GM12892 (cell line): ENCODE measurements around the gene IL10.
"Not testable (repeated sequence)": the region's sequence is repeated elsewhere in the genome, so short reads cannot be mapped to it uniquely, and the experiment has no call there.

Source experiments
- DNase-seq: peaks from one replicate; pipeline ENCODE4 v3.0.0; 2011; ENCODE audit not compliant: insufficient read length
- FAIRE-seq: peaks from 2 replicates; lab custom pipeline; 2011; peaks lifted over from hg19 to GRCh38; lab: Jason Lieb, UNC
- POLR2A ChIP-seq: IDR thresholded peaks from 2 replicates; pipeline ENCODE4 v1.6.1; 2011; ENCODE audit warnings: low read depth, low read length, control low read depth
- POLR2AphosphoS5 ChIP-seq: IDR thresholded peaks from 2 replicates; pipeline ENCODE4 v1.6.1; 2011; ENCODE audit warnings: low read depth, low read length, control low read depth
- TAF1 ChIP-seq: IDR thresholded peaks from 2 replicates; pipeline ENCODE4 v1.6.1; 2011; ENCODE audit warnings: low read depth, mild to moderate bottlenecking, control low read depth, low read length, borderline replicate concordance

IL10 gene

DNA sequence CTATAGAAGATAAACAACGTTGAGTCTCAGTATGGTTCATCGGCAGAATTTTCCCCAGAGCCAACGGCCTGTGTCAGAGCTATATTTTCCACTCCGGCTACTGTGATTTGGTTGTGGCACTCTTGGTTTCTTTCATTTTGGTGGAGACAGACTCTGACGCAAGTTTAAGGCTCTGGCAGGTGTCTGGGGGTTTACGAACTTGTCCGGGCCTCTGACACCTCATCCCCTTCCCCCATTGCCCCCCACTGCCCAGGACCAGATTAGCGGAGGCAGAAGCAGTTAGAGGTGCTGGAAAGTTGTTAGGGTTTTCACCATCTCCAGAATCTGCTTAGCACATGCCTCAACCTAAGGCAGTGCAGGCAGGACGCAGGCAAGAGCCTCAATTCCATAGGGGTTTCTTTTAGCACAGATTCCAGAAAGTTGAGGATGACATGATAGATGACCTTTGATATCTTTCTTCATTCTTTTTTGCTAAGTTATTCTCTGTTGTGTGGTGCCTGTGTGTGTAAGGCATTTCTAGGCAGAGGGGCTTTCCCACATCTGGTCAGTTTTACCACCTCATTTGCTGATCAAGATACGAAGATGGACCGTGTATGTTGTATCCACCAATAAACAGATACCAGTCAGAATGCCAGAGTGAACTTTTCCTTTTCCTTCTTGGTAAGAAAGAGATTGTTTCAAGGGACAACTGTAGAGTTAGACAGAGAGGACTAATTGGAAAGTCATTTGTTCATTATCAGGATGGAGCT, 18.4 kb upstream of the IL10 start:
- DNase-seq (no peak), FAIRE-seq (no peak)
- TF ChIP-seq POLR2AphosphoS5 (no peak), TAF1 (no peak), POLR2A (no peak)

DNA sequence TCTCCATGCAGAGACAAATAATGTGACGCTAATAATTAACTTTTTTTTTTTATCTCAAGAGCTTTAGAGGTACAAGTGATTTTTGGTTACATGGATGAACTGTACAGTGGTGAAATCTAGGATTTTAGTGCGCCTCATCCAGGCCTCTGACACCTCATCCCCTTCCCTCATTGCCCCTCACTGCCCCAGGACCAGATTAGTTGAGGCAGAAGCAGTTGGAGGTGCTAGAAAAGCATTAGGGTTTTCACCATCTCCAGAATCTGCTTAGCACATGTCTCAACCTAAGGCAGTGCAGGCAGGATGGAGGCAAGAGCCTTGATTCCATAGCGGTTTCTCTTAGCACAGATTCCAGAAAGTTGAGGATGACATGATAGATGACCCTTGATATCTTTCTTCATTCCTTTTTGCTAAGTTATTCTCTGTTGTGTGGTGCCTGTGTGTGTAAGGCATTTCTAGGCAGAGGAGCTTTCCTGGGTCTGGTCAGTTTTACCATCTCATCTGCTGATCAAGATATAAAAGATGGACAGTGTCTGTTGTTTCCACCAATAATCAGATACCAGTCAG, 16.3 kb upstream of the IL10 start:
- FAIRE-seq = no peak
- TF ChIP-seq POLR2AphosphoS5 = no peak
- TF ChIP-seq POLR2A = no peak
- TF ChIP-seq TAF1 = no peak
- no peak for DNase-seq

DNA sequence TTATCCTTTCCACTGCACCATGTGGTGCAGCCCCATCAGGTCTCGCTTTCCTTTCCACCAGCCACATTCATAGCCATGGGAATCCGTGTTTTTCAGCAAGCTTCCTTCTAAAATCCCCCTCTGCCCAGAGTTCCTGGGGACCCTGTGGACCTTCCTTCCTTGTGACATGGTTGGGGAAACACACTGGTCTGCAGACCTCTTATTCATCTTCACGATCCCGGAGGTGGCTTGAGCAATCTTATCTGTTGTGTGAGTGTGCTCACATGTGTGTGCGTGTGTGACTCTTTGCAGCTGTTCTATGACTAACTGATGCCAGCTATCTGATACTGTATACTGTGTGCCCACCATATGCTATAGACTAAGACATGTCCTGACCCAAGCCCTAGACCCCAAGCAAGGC, 15.6 kb upstream of the IL10 start:
- TF ChIP-seq POLR2AphosphoS5 (no peak), TAF1 (no peak), POLR2A (no peak)
- DNase-seq (no peak), FAIRE-seq (no peak)

DNA sequence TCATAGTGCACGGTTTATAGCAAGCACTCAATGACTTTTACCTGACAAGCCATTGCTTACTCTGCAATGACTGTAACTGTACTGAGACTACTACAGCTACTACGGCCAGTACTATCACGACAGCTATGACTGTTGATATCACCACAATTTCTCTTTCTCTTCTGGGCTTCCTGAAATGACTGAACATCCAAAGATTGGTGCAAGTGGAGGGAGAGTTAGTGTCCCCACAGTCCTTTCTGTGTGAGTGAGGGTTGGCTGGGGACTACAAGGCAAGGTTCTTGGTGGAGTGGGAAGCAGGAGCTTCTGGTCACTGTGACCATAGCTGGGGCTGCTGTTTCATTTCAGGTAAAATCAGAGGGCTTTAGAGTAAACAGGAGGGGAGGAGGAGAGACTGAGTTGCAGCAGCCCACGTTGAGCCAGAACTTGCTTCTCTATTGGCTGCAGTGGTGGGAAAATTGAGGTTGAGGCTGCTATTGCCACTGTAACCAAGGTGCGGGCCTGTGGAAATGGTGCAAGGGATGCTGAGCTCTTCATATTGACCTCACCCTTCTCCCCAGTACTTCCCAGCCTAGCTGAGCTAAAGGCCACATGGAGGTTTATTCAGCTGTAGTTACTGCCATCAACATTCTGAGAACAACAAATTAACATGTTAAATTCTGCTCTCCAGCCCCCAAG, 14.1 kb upstream of the IL10 start:
- no peak for FAIRE-seq
- TF ChIP-seq POLR2AphosphoS5 = no peak
- TF ChIP-seq TAF1 = no peak
- TF ChIP-seq POLR2A = no peak

DNA sequence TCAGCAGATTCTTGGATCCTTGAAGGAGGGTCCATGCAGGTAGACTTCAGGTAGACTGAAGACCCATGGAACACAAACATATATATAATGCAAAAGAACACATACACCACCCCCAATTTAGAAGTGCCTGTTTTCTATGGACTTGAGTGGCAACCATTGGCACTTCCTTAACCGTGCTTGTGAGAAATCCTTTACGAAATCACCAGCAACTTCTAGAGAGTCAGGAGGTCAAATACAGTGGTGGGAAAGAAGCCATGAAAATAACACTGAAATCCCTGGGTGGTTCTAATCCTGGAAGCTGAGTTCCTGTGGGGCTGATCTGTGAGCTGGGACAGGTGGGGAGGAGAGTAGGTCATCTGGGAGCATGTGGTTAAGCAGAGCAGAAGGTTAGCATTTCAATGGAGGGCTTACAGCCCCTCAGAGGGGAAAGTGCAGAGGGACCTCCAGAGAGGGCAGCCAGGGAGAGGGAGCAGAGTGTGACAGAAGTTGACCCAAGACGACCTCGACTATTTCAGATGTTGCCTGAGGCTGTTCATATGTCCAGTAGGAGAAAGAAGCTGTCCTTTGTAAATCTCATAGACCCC, 13.0 kb upstream of the IL10 start:
- FAIRE-seq = no peak
- no peak for DNase-seq
- TF ChIP-seq TAF1 (0 out of 2 replicates have a peak, but pooled peaks have one; percentile 2), POLR2A (no peak)

More for the DNA sequence above, 14.1 kb upstream of the IL10 start:
- no peak for DNase-seq

DNA sequence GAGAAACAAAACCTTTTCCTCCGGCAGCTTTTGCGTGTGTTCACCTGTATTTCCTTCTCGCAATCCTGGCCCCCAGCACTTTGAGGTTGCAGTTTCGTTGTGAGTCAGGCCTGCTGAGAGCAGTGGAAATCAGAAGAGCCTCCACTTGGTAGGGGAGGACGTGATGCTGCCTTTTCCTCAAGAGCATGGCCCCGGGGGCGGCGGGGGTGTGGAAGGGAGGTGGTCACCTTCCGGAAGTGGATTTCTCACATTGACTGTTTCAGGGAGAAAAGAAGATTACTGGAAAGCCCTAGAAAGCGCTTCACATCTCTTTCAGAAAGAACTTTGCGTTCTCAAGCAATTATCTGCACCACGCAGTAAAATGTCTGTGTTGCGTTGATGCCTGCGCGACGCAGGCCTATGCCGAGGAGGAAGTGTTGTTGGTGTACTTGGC, 12.2 kb upstream of the IL10 start:
- FAIRE-seq = peak; percentile 95
- peak; percentile 55 for DNase-seq
- TF ChIP-seq POLR2A = no peak; the same call in 1 of the 2 replicates
- no peak for TF ChIP-seq TAF1
- peak; percentile 48; the same call in 1 of the 2 replicates for TF ChIP-seq POLR2AphosphoS5

DNA sequence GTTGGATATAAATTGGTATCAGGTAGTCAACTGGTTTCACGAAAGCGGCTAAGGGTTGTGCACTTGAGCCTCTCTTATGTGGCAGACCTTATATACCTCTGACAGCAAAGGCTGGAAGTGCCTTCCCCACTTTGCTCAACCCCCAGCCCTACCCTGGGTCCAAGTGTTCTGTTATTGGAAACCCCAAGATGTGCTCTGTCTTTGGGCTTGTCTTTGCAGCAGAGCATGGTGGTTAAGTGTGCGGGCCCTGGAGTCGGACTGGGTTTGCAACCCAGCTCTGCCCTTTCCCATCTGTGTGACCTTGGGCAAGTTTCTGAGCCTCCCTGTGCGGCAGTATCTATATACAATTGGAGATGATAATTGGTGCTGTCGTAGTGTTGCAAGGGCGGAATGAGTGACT, 11.2 kb upstream of the IL10 start:
- FAIRE-seq = peak; percentile 9
- TF ChIP-seq TAF1 (no peak), POLR2A (no peak), POLR2AphosphoS5 (no peak)
- no peak for DNase-seq

DNA sequence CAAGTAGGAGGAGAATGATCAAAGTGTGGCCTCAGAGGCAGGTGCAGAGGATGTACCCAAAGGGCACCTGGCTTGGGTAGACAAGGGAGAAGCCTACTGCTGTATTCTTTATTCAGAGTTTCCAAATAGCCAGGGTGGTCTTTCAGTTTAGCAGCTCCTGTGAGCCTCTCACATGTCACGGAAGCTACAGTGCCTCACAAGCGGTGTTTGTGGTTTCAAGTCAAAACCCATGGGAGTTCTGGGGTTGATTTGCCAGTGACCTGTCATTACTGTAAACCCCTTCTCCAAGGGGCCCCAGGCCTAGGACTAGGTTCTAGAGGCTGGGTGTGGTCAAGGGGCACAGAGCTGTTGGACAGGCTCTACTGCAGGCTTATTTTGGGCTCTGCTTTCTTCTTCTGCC, 10.2 kb upstream of the IL10 start:
- DNase-seq = peak; percentile 41
- TF ChIP-seq POLR2AphosphoS5 = no peak
- TF ChIP-seq TAF1 = 0 out of 2 replicates have a peak, but pooled peaks have one; percentile 18
- no peak for TF ChIP-seq POLR2A
- peak; percentile 73 for FAIRE-seq

DNA sequence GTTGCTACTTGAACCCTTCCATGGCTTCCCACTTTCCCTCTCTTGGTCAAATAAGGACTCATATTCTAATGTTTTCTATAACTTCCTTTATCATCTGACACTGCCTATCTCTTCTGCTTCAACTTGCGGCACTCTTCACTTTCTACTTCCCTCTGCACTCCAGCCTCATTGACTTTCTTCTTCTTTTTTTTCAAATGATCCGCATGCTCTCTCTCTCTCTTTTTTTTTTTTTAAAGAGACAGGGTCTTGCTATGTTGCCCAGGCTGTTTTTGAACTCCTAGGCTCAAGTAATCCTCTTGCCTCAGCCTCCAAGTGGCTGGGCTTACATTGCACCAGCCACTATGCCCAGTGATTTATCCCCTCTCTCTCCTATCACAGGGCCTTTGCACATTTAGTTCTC, 7.3 kb upstream of the IL10 start:
- TF ChIP-seq TAF1 (no peak), POLR2AphosphoS5 (no peak), POLR2A (no peak)
- DNase-seq = no peak
- FAIRE-seq = no peak

DNA sequence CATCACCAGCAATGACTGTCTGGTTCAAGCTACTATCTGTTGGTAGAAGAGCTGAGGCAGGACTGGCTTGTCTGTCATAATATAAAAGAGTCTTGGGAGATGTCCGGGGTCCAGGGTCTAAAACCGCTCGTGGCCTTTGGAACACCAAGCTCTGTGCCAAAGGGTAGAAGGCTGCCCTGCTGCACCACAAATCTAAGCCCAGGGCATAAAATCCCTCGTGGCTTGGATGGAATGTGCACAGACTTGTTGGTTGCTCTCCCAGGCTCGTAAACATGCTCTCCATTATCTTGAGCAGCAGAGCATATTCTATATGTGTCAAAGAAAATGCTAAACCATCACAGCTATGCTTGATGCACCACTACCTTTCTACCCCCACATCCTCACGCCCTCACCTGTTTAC, 6.6 kb upstream of the IL10 start:
- not testable (repeated sequence) for DNase-seq, FAIRE-seq

DNA sequence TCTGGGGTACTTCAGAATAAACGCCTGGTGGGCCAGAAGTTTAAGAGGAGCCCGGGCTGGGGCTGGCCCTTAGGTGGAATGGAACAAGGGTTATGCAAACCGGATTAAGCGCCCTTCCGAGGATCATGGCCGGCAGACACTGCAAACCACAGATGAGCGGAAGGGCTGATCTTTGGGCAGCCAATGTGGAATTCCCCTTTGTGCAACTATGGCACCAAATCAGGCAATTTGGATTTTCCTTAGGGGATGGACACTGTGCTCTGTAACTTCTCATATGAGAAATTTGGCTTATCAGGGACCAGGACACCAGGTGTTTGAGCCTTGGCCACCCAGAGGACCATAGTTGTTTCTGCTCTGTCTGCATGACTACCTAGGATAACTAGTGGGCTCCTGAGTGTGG, 5.7 kb upstream of the IL10 start:
- DNase-seq = no peak
- TF ChIP-seq TAF1 (no peak), POLR2A (no peak), POLR2AphosphoS5 (no peak)
- FAIRE-seq = no peak

DNA sequence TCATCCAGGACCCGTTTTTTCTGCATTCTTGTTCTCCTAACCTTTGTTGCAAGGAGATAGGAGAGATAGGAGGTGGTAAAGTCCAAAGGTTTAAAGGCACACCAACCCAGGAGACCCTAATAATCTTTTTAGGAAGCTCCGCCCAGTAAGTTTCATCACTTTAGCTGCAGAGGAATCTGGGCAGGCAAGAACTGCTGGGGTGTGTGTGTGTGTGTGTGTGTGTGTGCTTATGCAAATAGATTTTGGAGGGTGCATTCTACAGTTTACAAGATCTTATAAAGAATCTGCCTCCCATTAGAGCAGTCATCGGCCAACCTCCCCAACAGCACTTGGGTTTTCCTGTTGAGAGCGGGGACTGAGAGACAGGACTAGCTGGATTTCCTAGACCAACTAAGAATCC, 3.9 kb upstream of the IL10 start:
- DNase-seq = no peak
- no peak for TF ChIP-seq POLR2A
- TF ChIP-seq POLR2AphosphoS5 = no peak
- TF ChIP-seq TAF1 = no peak
- FAIRE-seq = no peak

DNA sequence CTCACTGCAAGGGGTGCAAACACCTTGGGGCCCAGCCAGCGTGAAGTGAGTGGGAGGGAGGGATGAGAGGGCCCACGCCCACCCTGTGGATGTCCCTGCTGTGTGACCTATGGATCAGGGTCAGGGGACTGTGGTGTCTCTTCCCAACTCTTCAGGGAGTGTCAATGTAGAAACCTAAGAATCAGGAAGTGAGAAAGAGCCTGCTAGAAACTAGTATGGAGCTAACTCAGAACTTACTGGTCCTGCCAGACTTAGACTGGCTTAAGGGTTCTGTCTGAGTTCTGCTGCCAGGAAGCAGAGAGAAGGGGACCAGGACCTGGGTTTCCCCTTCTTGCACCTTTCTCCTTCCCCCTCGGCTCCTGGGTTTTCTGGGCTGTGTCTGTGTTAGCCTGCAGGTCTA, 1.8 kb upstream of the IL10 start:
- DNase-seq (no peak), FAIRE-seq (peak; percentile 51)
- TF ChIP-seq POLR2AphosphoS5 (no peak), TAF1 (no peak), POLR2A (no peak)

DNA sequence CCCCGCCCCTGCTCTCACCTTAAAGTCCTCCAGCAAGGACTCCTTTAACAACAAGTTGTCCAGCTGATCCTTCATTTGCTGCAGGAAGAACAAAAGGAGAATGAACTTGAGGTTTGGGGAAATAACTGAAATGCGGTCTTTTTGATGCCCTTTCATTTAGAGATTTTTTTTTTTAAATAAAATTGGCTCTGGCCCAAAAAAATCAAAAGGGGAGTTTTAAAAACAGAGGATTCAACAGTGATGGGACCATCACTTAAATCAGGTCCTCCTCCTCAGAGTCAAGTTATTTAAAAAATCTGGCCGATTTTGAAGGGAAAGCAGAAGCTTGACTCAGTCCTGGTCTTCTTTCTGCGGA, 979 bp downstream of the IL10 start:
- DNase-seq = no peak

More for the DNA sequence above, 979 bp downstream of the IL10 start:
- no peak for TF ChIP-seq POLR2A
- no peak for TF ChIP-seq POLR2AphosphoS5
- no peak for TF ChIP-seq TAF1
- FAIRE-seq = no peak
